K562 (cell line): ENCODE results near the gene RRP9. TPM values are rescaled to one million over a fixed set of nuclear protein-coding genes. Genes with fewer than 3 reads are reported as not detected.

Source experiments
- CREB3 ChIP-seq: fragments of 450-650 bp; conservative IDR thresholded peaks from 2 replicates; pipeline ENCODE4 v1.6.1; 2016; ENCODE audit warnings: missing genetic modification characterization, low read depth, mild to moderate bottlenecking, missing compliant biosample characterization, moderate library complexity
- ETV6 ChIP-seq, 3 experiments: fragments of 150-350 bp in 1 of 3; sonication (generic) in 1 of 3; formaldehyde crosslinking in 1 of 3; IDR thresholded peaks; 2 replicates each; pipeline versions ENCODE4 v1.6.1 to v1.8.0; 2014 to 2022; ENCODE audit warnings: borderline replicate concordance in 2 of 3, low read depth in 2 of 3, antibody characterized with exemption in 1 of 3, low read length in 1 of 3, mild to moderate bottlenecking in 1 of 3, missing genetic modification reagents in 1 of 3
- FOXO4 ChIP-seq: fragments of 450-650 bp; formaldehyde crosslinking; IDR thresholded peaks from 2 replicates; pipeline ENCODE4 v1.4.0; 2020; ENCODE audit warnings: mild to moderate bottlenecking, moderate library complexity
- HEY1 ChIP-seq: fragments of 250-450 bp; sonication (Bioruptor Pico); IDR thresholded peaks from 2 replicates; pipeline ENCODE4 v1.5.0; 2020; ENCODE audit warnings: mild to moderate bottlenecking, moderate library complexity, borderline replicate concordance
- HNRNPL ChIP-seq: fragments of 200-400 bp; formaldehyde crosslinking; IDR thresholded peaks from 2 replicates; pipeline ENCODE4 v1.6.1; 2017; ENCODE audit warnings: low read depth, mild to moderate bottlenecking, low read length
- L3MBTL2 ChIP-seq: fragments of 450-650 bp; IDR thresholded peaks from 2 replicates; pipeline ENCODE4 v1.6.1; 2016; ENCODE audit warnings: mild to moderate bottlenecking, moderate library complexity
- MTA3 ChIP-seq: fragments of 450-650 bp; formaldehyde crosslinking; IDR thresholded peaks from 2 replicates; pipeline ENCODE4 v1.6.1; 2017; ENCODE audit warnings: mild to moderate bottlenecking, borderline replicate concordance
- PML ChIP-seq: IDR thresholded peaks from 2 replicates; pipeline ENCODE4 v1.6.1; 2012; ENCODE audit warnings: low read length, inconsistent platforms
- RAD21 ChIP-seq, 2 experiments: fragments of 250-450 bp in 1 of 2; fragments of 450-650 bp in 1 of 2; sonication (Bioruptor Pico) in 1 of 2; formaldehyde crosslinking in 1 of 2; IDR thresholded peaks in 1 of 2; conservative IDR thresholded peaks in 1 of 2; 2 replicates each; pipeline versions ENCODE4 v1.4.0 to v1.8.0; 2020 to 2022; ENCODE audit warnings: mild to moderate bottlenecking in 2 of 2, moderate library complexity in 1 of 2
- TCF7L2 ChIP-seq: fragments of 150-350 bp; IDR thresholded peaks from 2 replicates; pipeline ENCODE4 v1.6.1; 2016; ENCODE audit warnings: low read depth, mild to moderate bottlenecking, low read length, moderate library complexity
- TEAD1 ChIP-seq, 2 experiments: fragments of 450-650 bp in 1 of 2; sonication (generic) in 1 of 2; formaldehyde crosslinking; IDR thresholded peaks; 2 replicates each; pipeline versions ENCODE4 v1.4.0 to v1.8.0; 2020 to 2022; ENCODE audit warnings: mild to moderate bottlenecking in 2 of 2, missing genetic modification reagents in 1 of 2
- TRIM24 ChIP-seq, 2 experiments: fragments of 450-650 bp; IDR thresholded peaks; 2 replicates each; pipeline ENCODE4 v1.6.1; 2016
- TSHZ1 ChIP-seq: fragments of 250-450 bp; sonication (Bioruptor Pico); IDR thresholded peaks from 2 replicates; pipeline ENCODE4 v1.4.0; 2020; ENCODE audit warnings: mild to moderate bottlenecking, moderate library complexity
- YY1 ChIP-seq, 3 experiments: IDR thresholded peaks; 2 replicates each; pipeline ENCODE4 v1.6.1; 2011; ENCODE audit warnings: low read length in 2 of 3, mild to moderate bottlenecking in 2 of 3, moderate library complexity in 2 of 3, borderline replicate concordance in 1 of 3, control low read depth in 1 of 3, low read depth in 1 of 3; ENCODE audit not compliant: insufficient read depth in 3 of 3, insufficient replicate concordance in 2 of 3, control insufficient read depth in 1 of 3, insufficient read length in 1 of 3; ENCODE audit errors: extremely low read depth in 1 of 3
- ZC3H8 ChIP-seq: fragments of 450-650 bp; IDR thresholded peaks from 2 replicates; pipeline ENCODE4 v1.6.1; 2017
- ZNF696 ChIP-seq: fragments of 250-450 bp; sonication (Bioruptor Pico); conservative IDR thresholded peaks from 2 replicates; pipeline ENCODE4 v1.4.0; 2020; ENCODE audit warnings: mild to moderate bottlenecking, moderate library complexity
- ZNF707 ChIP-seq: fragments of 250-450 bp; sonication (Bioruptor Pico); conservative IDR thresholded peaks from 2 replicates; pipeline ENCODE4 v1.8.0; 2022; ENCODE audit warnings: inconsistent platforms, mild to moderate bottlenecking, moderate library complexity
- ZNF766 ChIP-seq: fragments of 200-800 bp; sonication (Bioruptor generic); conservative IDR thresholded peaks from 2 replicates; pipeline ENCODE4 v1.6.1; 2016; ENCODE audit warnings: missing genetic modification characterization, missing compliant biosample characterization
- polyA plus RNA-seq, 8 experiments: library from polyadenylated mRNA; depleted of rRNA in 4 of 8; stranded (reverse) in 5 of 8; unstranded in 3 of 8; fragments of >200 nt; fragmentation: Nextera tagmentation in 2 of 8; fragmentation: Illumina TruSeq in 1 of 8; extraction: Ambion mirVana in 2 of 8; extraction: Trizol in 1 of 8; gene quantifications; 2 replicates each; pipeline versions ENCODE4 v1.2.1 to v1.2.3, GENCODE V29; 2011 to 2014; ENCODE audit warnings: inconsistent platforms in 1 of 8, missing spikeins in 1 of 8
- total RNA-seq, 7 experiments: library from RNA; depleted of rRNA in 6 of 7; stranded (reverse); fragments of >200 nt in 6 of 7; fragmentation: Illumina TruSeq in 2 of 7; extraction: Trizol in 2 of 7; gene quantifications; 2 replicates each; pipeline versions ENCODE4 v1.2.1 to v1.2.3, GENCODE V29; 2011 to 2021; ENCODE audit warnings: low replicate concordance in 1 of 7

Gene RRP9
- total and polyA plus RNA-seq, 9 of the 15 experiments (the other 6 are each of a cell fraction or from before 2014, with no cell fraction given): 5.2 to 67.0 (median 45.9) TPM

- TF ChIP-seq TSHZ1 (CRISPR knock-in tag): no peak
- no peak for TF ChIP-seq TRIM24 (IDR thresholded peaks at IDR 0.05)
- TF ChIP-seq L3MBTL2: no peak; the same call in 1 of the 2 replicates
- TF ChIP-seq ZNF696 (CRISPR knock-in tag): no peak
- TF ChIP-seq HNRNPL: no peak
- no peak for TF ChIP-seq ZC3H8
- 0 out of 2 replicates have a peak, but pooled peaks have one; percentile 13 for TF ChIP-seq MTA3
- peak in 2 of 3 experiments; percentile 89 to 90 for TF ChIP-seq YY1 (IDR thresholded peaks at IDR 0.05; ENCODE audit: borderline replicate concordance in 1 of 3, control insufficient read depth in 1 of 3, extremely low read depth in 1 of 3, insufficient read depth in 3 of 3, insufficient read length in 1 of 3, insufficient replicate concordance in 2 of 3, low read depth in 1 of 3, low read length in 2 of 3)
- TF ChIP-seq TEAD1 (CRISPR knock-in tag; IDR thresholded peaks at IDR 0.05): no peak
- no peak for TF ChIP-seq ZNF707
- no peak for TF ChIP-seq TCF7L2
- TF ChIP-seq ETV6 (IDR thresholded peaks at IDR 0.05; ENCODE audit: borderline replicate concordance in 1 of 2, low read depth in 2 of 2, low read length in 1 of 2): no peak
- TF ChIP-seq ETV6 (CRISPR knock-in tag; IDR thresholded peaks at IDR 0.05; ENCODE audit: borderline replicate concordance): no peak
- TF ChIP-seq ZNF766 (CRISPR knock-in tag): no peak
- TF ChIP-seq CREB3 (tag): no peak
- TF ChIP-seq RAD21 (CRISPR knock-in tag; conservative IDR thresholded peaks at IDR 0.05 in 1 of 2, IDR thresholded peaks at IDR 0.05 in 1 of 2): no peak
- no peak for TF ChIP-seq HEY1 (CRISPR knock-in tag)
- TF ChIP-seq PML: no peak
- no peak for TF ChIP-seq FOXO4 (CRISPR knock-in tag)
Measured at GRCh38 chr3:51974963-51975851, 33.5 kb upstream of the RRP9 start, which contains the start of gene ABHD14A (continued).
